Stimulated activated CD8-positive, alpha-beta memory T cell treated with anti-CD3 and anti-CD28 coated beads, Interleukin-7, amount 100 ng/mL, for 48 hours (primary cell): ENCODE data around the gene ARID3C.

Experiments used
- DNase-seq, 2 donors: peaks; one replicate each; pipeline ENCODE4 v3.0.0-alpha.2; 2020; ENCODE audit warnings: low read depth in 1 of 2; ENCODE audit errors: extremely low read depth in 1 of 2

The ARID3C gene

DNA sequence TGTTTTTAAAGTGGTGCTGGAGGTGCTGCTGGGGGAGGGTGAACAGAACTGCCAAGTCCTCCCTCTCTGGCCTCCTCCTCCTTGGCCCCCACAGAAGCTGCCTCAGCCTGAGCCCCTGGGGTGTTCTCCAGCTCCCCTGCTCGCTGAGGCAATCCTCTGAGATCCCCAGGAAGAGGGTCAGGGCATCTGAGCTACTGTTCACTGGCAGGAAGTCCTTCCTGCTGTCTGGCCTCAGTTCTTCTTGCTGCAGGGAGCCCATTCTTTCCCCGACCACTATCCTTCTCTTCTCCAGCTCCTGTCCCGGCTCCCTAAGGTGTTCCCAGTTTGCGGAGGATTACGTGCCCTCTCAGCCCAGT, 49.1 kb downstream of the ARID3C start:
- DNase-seq = no peak

- no peak for DNase-seq
Measured at GRCh38 chr9:34579104-34579807, 49.6 kb downstream of the ARID3C start.

DNA sequence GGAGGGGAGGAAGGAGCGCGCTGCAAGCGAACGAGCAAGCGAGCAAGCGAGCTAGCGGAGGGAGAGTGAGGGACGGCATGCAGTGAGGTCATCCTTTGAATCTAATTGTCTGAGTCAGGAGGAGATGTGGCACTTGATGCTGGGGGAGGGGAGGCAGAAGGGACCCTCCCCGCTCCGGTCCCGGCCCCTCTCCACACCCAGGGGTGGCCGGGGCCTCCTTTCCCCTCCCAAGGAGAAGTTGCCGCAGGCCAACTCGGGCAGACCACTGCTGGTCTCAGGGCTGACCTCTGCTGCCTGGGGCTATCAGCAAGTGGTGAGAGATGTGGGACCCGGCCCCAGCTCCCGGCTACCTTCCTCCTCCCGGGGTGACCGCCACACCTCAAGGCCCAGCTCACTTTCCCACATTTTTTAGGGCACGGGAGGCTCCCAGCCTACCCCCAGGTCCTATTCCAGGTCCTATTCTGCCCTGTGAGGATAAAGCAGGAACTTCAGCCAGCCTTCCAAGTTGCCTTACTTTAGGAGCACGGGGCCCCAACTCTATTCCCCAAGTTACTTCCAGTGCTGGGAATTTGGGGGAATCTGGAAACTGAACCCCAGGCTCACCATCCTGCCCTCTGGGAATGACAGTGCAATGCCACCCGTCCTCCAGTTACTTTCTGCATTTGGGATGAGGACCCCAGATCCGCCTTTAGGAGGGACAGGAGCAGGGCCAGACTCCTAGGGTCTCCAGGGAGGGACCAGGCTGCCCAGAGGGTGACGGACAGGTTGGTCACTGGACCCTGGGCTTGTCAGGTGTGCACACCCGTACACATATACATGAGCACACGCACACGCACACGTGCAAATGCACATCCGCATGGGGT, 50.4 kb downstream of the ARID3C start:
- no peak for DNase-seq

DNA sequence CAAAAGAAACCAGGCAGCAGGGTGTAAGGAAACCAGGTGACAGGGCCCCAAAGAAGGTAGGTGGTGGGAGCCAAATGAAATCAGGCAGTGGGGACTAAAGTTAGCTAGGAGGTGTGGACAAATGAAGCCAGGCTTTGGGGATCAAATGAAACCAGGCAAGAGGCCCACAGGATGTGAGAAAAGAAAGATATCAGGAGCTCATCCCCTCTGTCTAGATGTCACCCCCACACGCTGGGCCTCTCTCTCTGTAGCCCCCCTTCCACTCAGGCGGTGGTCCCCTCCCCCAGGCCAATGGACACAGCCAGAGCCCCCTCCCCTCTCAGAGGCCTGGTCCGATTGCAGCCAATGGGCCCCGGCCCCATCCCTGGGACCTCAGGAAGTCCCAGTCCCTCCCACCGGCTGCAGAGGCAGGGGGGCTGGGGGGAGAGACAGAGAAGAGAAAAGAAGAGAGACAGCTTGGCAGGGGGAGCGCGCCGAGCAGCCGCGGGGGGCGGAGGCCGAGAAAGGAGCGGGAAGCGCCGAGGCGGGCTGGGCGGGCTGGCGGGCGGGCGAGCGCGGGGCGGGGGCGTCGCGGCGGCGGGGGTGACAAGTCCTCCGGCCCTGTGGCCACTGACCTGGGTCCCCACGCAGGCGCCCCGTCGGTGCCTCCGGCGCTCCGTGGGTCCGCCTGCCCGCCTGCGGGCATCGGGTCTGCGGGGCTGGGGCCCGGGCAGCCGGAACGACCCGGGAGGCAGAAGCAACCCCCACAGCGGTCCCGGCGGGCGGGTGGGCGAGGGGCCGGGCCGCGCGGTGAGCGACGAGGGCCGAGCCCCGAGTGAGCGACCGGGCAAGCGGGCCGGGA, 51.2 kb downstream of the ARID3C start:
- DNase-seq = no peak

- no peak for DNase-seq
Measured at GRCh38 chr9:34576597-34577399, 52.1 kb downstream of the ARID3C start.

DNA sequence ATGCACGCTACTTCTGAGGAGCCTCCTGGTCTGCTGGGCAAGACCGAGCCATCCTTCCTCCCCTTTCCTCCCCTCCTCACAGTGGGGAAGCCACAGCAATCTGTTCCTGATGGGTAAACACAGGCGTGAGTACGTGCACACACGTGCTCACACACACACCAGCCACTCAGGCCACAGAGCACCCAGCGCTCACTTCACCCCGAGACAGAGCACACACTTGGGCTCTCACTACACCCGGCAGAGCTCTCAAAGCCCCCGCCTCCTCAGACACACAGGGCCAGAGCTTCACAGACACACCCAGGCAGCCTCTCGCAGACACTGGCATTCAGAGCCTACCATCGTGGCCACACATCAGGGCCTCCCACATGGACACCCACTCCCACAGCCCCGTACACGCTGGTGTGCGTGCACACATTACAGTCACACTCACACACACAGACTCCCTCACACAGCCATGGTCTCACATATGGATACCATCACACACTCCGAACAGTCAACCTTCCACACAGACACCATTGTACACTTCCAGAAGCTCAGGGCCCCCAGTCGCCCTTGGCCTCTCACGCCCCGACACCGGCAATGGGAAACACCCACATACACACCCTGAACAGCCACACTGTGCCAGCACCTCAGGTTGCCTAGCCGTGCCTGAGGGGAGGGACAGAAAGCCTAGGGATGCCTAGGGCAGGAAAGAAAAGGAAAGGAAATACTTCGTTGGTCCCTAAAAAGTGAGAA, 52.8 kb downstream of the ARID3C start:
- DNase-seq = no peak

DNA sequence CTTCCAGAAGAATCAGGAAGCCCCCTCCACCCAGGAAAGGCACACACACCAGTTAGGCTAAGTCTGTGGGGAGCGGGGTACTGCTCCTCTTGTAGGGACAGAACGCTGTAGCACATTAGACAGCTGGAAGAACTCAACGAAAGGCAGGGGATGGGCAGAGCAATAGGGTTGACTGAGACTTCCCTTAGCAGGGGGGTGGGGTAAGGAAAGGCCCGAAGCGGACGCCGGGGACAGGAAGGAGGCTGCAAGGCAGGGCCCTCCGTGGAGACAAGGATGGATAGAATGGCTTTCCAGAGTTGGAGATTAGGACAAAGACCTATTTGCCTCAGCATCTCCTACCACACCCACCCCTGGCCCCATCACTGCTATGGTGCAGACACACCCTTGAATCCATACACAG, 53.6 kb downstream of the ARID3C start:
- no peak for DNase-seq

DNA sequence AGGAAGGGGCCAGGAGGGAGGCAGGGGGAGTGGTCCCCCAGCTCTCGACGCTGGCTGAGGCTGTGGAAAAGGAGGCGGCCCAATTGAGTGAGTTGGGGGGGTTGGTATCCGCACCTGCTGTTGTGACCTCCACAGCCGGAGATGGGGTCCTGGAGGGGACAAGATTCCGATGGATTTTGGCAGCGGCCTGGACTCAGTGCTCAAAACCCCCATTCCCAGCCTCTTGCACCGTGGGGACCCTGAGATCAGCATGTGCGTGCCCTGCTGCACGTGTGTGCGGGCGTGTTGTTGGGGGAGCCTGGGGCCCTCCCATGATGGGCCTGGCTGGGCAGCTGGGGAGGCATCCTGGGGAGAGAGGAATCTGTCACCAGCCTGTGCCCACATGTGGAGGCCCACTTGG, 54.3 kb downstream of the ARID3C start:
- DNase-seq = no peak

- DNase-seq = no peak
Measured at GRCh38 chr9:34573599-34574325, 55.1 kb downstream of the ARID3C start.

- DNase-seq = no peak
Measured at GRCh38 chr9:34572628-34573027, 56.2 kb downstream of the ARID3C start.

DNA sequence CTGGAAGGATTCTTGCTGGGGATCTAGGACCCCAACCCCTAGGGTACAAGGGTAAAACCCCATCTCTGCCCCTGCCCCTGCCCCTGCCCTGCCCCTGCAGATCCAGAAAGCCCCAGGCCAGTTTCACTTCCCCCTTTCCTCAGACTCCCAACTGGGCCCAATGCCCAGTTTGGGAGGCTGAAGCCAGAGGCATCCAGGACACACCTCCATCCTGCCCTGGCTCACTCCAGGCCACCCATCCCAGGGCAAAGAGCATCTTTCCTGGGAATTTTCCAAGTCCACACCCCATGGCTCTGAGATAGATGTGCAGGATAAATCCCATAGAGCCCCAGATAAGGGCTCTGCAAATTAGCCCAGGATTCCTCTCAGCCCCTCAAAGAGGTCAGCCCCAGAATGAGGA, 56.8 kb downstream of the ARID3C start:
- DNase-seq = no peak

DNA sequence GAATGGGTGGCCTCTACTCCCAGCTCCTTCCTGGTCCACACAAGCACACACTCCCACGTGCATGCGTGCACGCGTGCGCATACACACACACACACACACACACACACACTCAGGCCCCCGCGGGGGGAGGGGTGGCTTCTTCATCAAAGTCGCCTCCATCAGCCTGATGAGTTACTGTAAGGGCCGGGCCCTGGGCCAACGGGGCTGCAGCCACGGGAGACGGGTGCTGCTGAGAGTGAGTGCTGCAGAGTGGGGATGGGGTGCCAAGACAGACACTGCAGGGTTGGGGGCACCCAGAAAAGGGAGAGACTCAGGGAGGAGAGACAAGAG, 57.4 kb downstream of the ARID3C start:
- DNase-seq = no peak
